ENCODE data around the gene TOM1L2.

- TF ChIP-seq, protein P1, sequence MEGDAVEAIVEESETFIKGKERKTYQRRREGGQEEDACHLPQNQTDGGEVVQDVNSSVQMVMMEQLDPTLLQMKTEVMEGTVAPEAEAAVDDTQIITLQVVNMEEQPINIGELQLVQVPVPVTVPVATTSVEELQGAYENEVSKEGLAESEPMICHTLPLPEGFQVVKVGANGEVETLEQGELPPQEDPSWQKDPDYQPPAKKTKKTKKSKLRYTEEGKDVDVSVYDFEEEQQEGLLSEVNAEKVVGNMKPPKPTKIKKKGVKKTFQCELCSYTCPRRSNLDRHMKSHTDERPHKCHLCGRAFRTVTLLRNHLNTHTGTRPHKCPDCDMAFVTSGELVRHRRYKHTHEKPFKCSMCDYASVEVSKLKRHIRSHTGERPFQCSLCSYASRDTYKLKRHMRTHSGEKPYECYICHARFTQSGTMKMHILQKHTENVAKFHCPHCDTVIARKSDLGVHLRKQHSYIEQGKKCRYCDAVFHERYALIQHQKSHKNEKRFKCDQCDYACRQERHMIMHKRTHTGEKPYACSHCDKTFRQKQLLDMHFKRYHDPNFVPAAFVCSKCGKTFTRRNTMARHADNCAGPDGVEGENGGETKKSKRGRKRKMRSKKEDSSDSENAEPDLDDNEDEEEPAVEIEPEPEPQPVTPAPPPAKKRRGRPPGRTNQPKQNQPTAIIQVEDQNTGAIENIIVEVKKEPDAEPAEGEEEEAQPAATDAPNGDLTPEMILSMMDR (IDR thresholded peaks at IDR 0.05), result no peak
- peak in 1 of 4 donors; percentile 23 for TF ChIP-seq POLR2A (IDR thresholded peaks at IDR 0.05)
Measured at GRCh38 chr17:17839791-17840707, 132.2 kb downstream of the TOM1L2 start.

Data from stomach (tissue), 4 donors.